ENCODE measurements around the gene AEBP2.

AEBP2 gene

GRCh38 chr12:19544353-19544752, 105.1 kb downstream of the AEBP2 start:
- no peak for TF ChIP-seq CTCF (IDR thresholded peaks at IDR 0.05; ENCODE audit: extremely low read depth, missing control alignments)
- DNase-seq (ENCODE audit: low spot score) = no peak

GRCh38 chr12:19545301-19545700, 106.0 kb downstream of the AEBP2 start:
- TF ChIP-seq CTCF (IDR thresholded peaks at IDR 0.05; ENCODE audit: extremely low read depth, missing control alignments) = no peak
- DNase-seq (ENCODE audit: low spot score) = no peak

DNA sequence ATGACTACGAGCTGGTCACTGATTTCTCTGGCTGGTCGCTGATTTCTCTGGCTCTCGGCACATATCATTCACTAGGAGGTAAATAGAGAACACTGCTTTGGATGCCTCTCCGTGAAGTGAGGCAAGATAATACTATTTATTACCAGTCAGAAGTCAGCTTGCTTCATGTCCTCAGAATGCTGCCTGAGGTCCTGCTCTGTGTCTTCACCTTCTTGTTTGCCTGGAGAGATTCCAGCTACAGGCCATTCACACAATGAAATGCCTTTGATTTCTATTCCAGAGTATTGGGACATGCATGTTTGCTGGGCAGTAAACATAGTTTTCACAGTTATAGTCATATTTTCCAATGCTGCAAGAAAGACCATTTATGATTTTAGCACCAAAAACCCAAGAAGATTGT, 106.7 kb downstream of the AEBP2 start:
- no peak for DNase-seq (ENCODE audit: low spot score)
- no peak for TF ChIP-seq CTCF (IDR thresholded peaks at IDR 0.05; ENCODE audit: extremely low read depth, missing control alignments)

GRCh38 chr12:19546611-19547162, 107.4 kb downstream of the AEBP2 start:
- TF ChIP-seq CTCF (IDR thresholded peaks at IDR 0.05; ENCODE audit: extremely low read depth, missing control alignments) = no peak
- no peak for DNase-seq (ENCODE audit: low spot score)

DNA sequence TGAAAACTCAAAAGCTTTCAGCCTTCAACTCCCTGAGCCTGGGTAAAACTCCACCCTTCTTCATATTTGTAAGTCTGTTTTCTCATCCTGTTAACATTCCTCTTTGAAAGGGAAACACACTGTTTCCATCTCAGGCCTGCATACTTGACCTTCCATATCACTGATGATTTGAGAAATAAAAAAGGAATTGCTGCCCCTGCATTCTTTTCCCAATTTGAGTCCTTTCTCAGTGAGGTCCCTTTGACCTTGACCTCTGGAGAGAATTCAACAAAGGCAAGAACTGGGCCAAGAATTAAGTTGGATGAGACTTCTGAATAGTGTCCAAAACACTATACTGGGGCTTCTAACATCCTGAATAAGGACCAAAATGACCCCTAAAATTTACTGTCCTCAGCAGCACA, 108.0 kb downstream of the AEBP2 start:
- DNase-seq (ENCODE audit: low spot score) = no peak
- no peak for TF ChIP-seq CTCF (IDR thresholded peaks at IDR 0.05; ENCODE audit: extremely low read depth, missing control alignments)

DNA sequence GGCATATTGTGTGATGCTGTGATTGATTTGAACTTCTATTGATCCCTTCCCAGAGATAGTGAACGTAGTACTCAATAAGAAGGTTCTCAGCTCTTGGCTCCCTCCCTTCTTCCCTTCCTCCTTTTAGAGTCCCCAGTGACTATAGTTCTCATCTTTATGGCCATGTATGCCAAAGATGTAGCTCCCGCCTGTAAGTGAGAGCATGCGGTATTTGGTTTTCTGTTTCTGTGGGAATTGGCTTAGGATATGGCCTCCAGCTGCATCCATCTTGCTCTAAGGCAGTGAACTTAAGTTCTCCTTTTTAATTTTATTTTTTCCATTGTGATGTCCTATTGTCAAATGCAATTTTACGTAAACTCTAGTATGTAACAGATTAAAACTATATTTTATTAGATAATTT, 109.5 kb downstream of the AEBP2 start:
- DNase-seq (ENCODE audit: low spot score) = no peak
- no peak for TF ChIP-seq CTCF (IDR thresholded peaks at IDR 0.05; ENCODE audit: extremely low read depth, missing control alignments)

- TF ChIP-seq CTCF (IDR thresholded peaks at IDR 0.05; ENCODE audit: extremely low read depth, missing control alignments) = no peak
- DNase-seq (ENCODE audit: low spot score) = no peak
Measured at GRCh38 chr12:19550626-19551025, 111.3 kb downstream of the AEBP2 start.

GRCh38 chr12:19552441-19553097, 113.3 kb downstream of the AEBP2 start:
- DNase-seq (ENCODE audit: low spot score) = peak; percentile 24

All from GM20000 (cell line).